HepG2 (cell line): ENCODE results near the gene UTS2R. TPM values are rescaled to one million over a fixed set of nuclear protein-coding genes. Genes with fewer than 3 reads are reported as not detected.

ENCODE experiments used
- CREB1 ChIP-seq, 2 experiments: fragments of 450-650 bp in 1 of 2; IDR thresholded peaks; 2 replicates each; pipeline ENCODE4 v1.6.1; 2016 to 2017; ENCODE audit warnings: control low read depth in 1 of 2, mild to moderate bottlenecking in 1 of 2, missing compliant biosample characterization in 1 of 2, missing genetic modification characterization in 1 of 2
- DMAP1 ChIP-seq: IDR thresholded peaks from 2 replicates; pipeline ENCODE4 v1.6.1; 2016
- ESRRA ChIP-seq: sonication (generic); formaldehyde crosslinking; IDR thresholded peaks from 2 replicates; pipeline ENCODE4 v1.5.1; 2020; ENCODE audit warnings: mild to moderate bottlenecking, low read depth, missing genetic modification reagents
- ETV5 ChIP-seq: IDR thresholded peaks from 2 replicates; pipeline ENCODE4 v1.6.1; 2018; ENCODE audit warnings: missing biosample characterization, missing genetic modification reagents, inconsistent platforms, borderline replicate concordance
- FOXA3 ChIP-seq: IDR thresholded peaks from 2 replicates; pipeline ENCODE4 v1.6.1; 2016; ENCODE audit warnings: missing genetic modification reagents, missing compliant biosample characterization
- HES4 ChIP-seq: sonication (generic); formaldehyde crosslinking; IDR thresholded peaks from 2 replicates; pipeline ENCODE4 v1.9.0; 2021; ENCODE audit warnings: mild to moderate bottlenecking, missing genetic modification reagents, borderline replicate concordance
- NFYC ChIP-seq: IDR thresholded peaks from 2 replicates; pipeline ENCODE4 v1.6.1; 2016; ENCODE audit warnings: missing genetic modification reagents, missing compliant biosample characterization
- NR2C2 ChIP-seq: sonication (generic); formaldehyde crosslinking; IDR thresholded peaks from 2 replicates; pipeline ENCODE4 v1.4.0; 2020; ENCODE audit warnings: missing genetic modification reagents, mild to moderate bottlenecking, moderate library complexity, borderline replicate concordance
- NR2F1 ChIP-seq, 2 experiments: fragments of 450-650 bp in 1 of 2; formaldehyde crosslinking in 1 of 2; IDR thresholded peaks; 2 replicates each; pipeline versions ENCODE4 v1.5.0 to v1.6.1; 2016 to 2020; ENCODE audit warnings: mild to moderate bottlenecking in 1 of 2, missing compliant biosample characterization in 1 of 2, missing genetic modification reagents in 1 of 2, moderate library complexity in 1 of 2
- POLR2AphosphoS5 ChIP-seq: IDR thresholded peaks from 2 replicates; pipeline ENCODE4 v1.6.1; 2012; ENCODE audit warnings: low read depth, low read length
- SRSF4 ChIP-seq: fragments of 200-400 bp; formaldehyde crosslinking; IDR thresholded peaks from one replicate; pipeline ENCODE4 v1.6.1; 2018; ENCODE audit warnings: mild to moderate bottlenecking, low read depth, low read length, moderate library complexity; ENCODE audit not compliant: poor library complexity, severe bottlenecking
- STAG1 ChIP-seq: sonication (generic); formaldehyde crosslinking; IDR thresholded peaks from 2 replicates; pipeline ENCODE4 v1.4.0; 2020; ENCODE audit warnings: missing genetic modification reagents
- ZFY ChIP-seq: sonication (generic); formaldehyde crosslinking; IDR thresholded peaks from 2 replicates; pipeline ENCODE4 v1.4.0; 2020; ENCODE audit warnings: missing genetic modification reagents
- ZNF124 ChIP-seq: sonication (generic); formaldehyde crosslinking; IDR thresholded peaks from 2 replicates; pipeline ENCODE4 v1.4.0; 2020; ENCODE audit warnings: missing genetic modification reagents
- ZNF430 ChIP-seq: sonication (generic); formaldehyde crosslinking; IDR thresholded peaks from 2 replicates; pipeline ENCODE4 v1.9.0; 2021; ENCODE audit warnings: mild to moderate bottlenecking, missing genetic modification reagents
- ZNF547 ChIP-seq: sonication (generic); formaldehyde crosslinking; IDR thresholded peaks from 2 replicates; pipeline ENCODE4 v1.5.1; 2020; ENCODE audit warnings: mild to moderate bottlenecking, missing genetic modification reagents
- polyA plus RNA-seq, 8 experiments: library from polyadenylated mRNA; depleted of rRNA in 3 of 8; stranded (reverse) in 7 of 8; unstranded in 1 of 8; fragments of >200 nt; fragmentation: Illumina TruSeq in 4 of 8; extraction: Trizol in 4 of 8; gene quantifications; 2 replicates each; pipeline versions ENCODE4 v1.2.1 to v1.2.3, GENCODE V29; 2011 to 2016; ENCODE audit warnings: low read depth in 4 of 8, missing spikeins in 1 of 8, mixed read lengths in 1 of 8; ENCODE audit not compliant: insufficient read depth in 1 of 8
- total RNA-seq, 5 experiments: library from RNA; depleted of rRNA; stranded (reverse); fragments of >200 nt; fragmentation: Illumina TruSeq; extraction: Trizol; gene quantifications; 2 replicates each; pipeline ENCODE4 v1.2.3, GENCODE V29; 2016; ENCODE audit warnings: low read depth in 1 of 5
- TF ChIP-seq, protein P1 (sequence below): conservative IDR thresholded peaks from 2 replicates; pipeline ENCODE4 v1.6.1; 2018; ENCODE audit warnings: missing genetic modification reagents
- TF ChIP-seq, protein P2 (sequence below): sonication (generic); formaldehyde crosslinking; conservative IDR thresholded peaks from 2 replicates; pipeline ENCODE4 v1.4.0; 2020; ENCODE audit warnings: missing genetic modification reagents
- TF ChIP-seq, protein P3 (sequence below): sonication (generic); formaldehyde crosslinking; IDR thresholded peaks from 2 replicates; pipeline ENCODE4 v1.5.0; 2020; ENCODE audit warnings: mild to moderate bottlenecking, missing genetic modification reagents, borderline replicate concordance
- TF ChIP-seq, protein P4 (sequence below): sonication (generic); formaldehyde crosslinking; IDR thresholded peaks from 2 replicates; pipeline ENCODE4 v1.8.0; 2022; ENCODE audit warnings: missing genetic modification reagents, mild to moderate bottlenecking, moderate library complexity, borderline replicate concordance

Gene UTS2R
- total and polyA plus RNA-seq, 2 of the 13 experiments (the other 11 are each of a cell fraction or from before 2014, with no cell fraction given), result 0.13 to 0.15 TPM

DNA sequence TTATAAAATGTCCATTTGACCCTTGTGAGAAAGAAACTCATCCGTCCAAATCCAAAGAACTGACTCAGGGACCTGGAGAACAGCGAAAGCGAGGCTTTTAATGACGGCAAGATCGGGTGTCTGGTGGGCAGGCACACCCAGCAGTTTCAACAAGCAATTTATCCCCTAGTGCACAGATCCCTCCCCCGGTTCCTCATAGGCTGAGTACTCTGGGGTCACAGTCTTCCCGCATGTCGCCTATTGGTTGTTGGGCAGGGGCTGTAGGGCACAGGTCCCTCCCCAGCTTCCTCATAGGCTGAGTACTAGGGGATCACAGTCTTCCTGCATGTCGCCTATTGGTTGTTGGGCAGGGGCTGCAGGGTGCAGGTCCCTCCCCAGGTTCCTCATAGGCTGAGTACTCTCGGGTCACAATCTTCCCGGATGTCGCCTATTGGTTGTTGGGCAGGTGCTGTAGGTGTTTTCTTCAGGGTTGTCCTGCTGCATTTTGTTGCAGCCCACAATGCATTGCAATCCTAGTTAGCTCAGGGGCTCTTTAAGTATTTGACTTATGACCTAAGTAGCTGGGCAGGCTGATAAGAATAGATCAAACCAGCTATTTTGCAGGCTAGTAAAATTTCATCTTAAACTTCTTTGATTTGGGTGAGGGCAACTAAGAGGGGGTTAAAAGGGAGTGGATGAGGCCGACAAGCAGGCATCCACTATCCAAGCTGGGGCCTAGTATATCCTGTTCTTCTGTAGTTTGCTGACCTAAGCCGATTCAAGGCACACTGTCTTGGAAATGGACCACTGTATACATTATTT, 3.6 kb upstream of the UTS2R start (continued):
- TF ChIP-seq, protein P1, sequence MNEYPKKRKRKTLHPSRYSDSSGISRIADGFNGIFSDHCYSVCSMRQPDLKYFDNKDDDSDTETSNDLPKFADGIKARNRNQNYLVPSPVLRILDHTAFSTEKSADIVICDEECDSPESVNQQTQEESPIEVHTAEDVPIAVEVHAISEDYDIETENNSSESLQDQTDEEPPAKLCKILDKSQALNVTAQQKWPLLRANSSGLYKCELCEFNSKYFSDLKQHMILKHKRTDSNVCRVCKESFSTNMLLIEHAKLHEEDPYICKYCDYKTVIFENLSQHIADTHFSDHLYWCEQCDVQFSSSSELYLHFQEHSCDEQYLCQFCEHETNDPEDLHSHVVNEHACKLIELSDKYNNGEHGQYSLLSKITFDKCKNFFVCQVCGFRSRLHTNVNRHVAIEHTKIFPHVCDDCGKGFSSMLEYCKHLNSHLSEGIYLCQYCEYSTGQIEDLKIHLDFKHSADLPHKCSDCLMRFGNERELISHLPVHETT (CRISPR knock-in tag), result no peak
- peak; percentile 46; the same call in 1 of the 2 replicates for TF ChIP-seq DMAP1 (CRISPR knock-in tag)
- TF ChIP-seq, protein P2, sequence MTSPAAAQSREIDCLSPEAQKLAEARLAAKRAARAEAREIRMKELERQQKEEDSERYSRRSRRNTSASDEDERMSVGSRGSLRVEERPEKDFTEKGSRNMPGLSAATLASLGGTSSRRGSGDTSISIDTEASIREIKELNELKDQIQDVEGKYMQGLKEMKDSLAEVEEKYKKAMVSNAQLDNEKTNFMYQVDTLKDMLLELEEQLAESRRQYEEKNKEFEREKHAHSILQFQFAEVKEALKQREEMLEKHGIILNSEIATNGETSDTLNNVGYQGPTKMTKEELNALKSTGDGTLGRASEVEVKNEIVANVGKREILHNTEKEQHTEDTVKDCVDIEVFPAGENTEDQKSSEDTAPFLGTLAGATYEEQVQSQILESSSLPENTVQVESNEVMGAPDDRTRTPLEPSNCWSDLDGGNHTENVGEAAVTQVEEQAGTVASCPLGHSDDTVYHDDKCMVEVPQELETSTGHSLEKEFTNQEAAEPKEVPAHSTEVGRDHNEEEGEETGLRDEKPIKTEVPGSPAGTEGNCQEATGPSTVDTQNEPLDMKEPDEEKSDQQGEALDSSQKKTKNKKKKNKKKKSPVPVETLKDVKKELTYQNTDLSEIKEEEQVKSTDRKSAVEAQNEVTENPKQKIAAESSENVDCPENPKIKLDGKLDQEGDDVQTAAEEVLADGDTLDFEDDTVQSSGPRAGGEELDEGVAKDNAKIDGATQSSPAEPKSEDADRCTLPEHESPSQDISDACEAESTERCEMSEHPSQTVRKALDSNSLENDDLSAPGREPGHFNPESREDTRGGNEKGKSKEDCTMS, result no peak
- TF ChIP-seq ZFY (CRISPR knock-in tag), result peak; percentile 43
- no peak for TF ChIP-seq ESRRA (CRISPR knock-in tag)
- TF ChIP-seq ZNF430 (CRISPR knock-in tag), result peak; percentile 59; the same call in 1 of the 2 replicates
- TF ChIP-seq ZNF124 (CRISPR knock-in tag), result peak; percentile 28; the same call in 1 of the 2 replicates
- TF ChIP-seq POLR2AphosphoS5, result peak; percentile 99
- TF ChIP-seq, protein P3, sequence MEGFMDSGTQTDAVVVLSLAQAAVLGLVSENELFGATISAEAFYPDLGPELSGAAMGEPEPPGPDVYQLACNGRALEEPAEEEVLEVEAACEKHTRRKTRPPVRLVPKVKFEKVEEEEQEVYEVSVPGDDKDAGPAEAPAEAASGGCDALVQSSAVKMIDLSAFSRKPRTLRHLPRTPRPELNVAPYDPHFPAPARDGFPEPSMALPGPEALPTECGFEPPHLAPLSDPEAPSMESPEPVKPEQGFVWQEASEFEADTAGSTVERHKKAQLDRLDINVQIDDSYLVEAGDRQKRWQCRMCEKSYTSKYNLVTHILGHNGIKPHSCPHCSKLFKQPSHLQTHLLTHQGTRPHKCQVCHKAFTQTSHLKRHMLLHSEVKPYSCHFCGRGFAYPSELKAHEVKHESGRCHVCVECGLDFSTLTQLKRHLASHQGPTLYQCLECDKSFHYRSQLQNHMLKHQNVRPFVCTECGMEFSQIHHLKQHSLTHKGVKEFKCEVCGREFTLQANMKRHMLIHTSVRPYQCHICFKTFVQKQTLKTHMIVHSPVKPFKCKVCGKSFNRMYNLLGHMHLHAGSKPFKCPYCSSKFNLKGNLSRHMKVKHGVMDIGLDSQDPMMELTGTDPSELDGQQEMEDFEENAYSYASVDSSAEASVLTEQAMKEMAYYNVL (CRISPR knock-in tag), result no peak
- peak; percentile 99 for TF ChIP-seq NFYC (CRISPR knock-in tag)
- TF ChIP-seq HES4 (CRISPR knock-in tag), result no peak
- TF ChIP-seq ZNF547 (CRISPR knock-in tag), result no peak
- TF ChIP-seq NR2C2 (CRISPR knock-in tag), result peak; percentile 98
- no peak for TF ChIP-seq STAG1
- peak; percentile 3; the same call in 1 of the 2 replicates for TF ChIP-seq FOXA3 (CRISPR knock-in tag)
- TF ChIP-seq CREB1 (IDR thresholded peaks at IDR 0.05), result peak; percentile 81
- peak; percentile 95 for TF ChIP-seq CREB1 (CRISPR knock-in tag; IDR thresholded peaks at IDR 0.05)
- no peak for TF ChIP-seq SRSF4
- TF ChIP-seq, protein P4, sequence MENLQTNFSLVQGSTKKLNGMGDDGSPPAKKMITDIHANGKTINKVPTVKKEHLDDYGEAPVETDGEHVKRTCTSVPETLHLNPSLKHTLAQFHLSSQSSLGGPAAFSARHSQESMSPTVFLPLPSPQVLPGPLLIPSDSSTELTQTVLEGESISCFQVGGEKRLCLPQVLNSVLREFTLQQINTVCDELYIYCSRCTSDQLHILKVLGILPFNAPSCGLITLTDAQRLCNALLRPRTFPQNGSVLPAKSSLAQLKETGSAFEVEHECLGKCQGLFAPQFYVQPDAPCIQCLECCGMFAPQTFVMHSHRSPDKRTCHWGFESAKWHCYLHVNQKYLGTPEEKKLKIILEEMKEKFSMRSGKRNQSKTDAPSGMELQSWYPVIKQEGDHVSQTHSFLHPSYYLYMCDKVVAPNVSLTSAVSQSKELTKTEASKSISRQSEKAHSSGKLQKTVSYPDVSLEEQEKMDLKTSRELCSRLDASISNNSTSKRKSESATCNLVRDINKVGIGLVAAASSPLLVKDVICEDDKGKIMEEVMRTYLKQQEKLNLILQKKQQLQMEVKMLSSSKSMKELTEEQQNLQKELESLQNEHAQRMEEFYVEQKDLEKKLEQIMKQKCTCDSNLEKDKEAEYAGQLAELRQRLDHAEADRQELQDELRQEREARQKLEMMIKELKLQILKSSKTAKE (CRISPR knock-in tag), result no peak
- 0 out of 4 replicates have a peak, but pooled peaks of 1 of the 2 experiments have one; percentile 47 for TF ChIP-seq NR2F1 (CRISPR knock-in tag; IDR thresholded peaks at IDR 0.05)
- TF ChIP-seq ETV5 (CRISPR knock-in tag), result no peak
